B cell (primary cell): ENCODE data around the gene PSKH1. TPM values are rescaled to one million over a fixed set of nuclear protein-coding genes. Genes with fewer than 3 reads are reported as not detected.

Experiments used
- ATAC-seq: fragments of 200-7000 bp; cut with Tn5 transposase; one replicate; pipeline ENCODE4 v1.10.0; 2021; ENCODE audit warnings: low read depth, mild to moderate bottlenecking, moderate number of reproducible peaks, moderate library complexity
- CTCF ChIA-PET: fragments of 350-600 bp; sonication (Branson Sonifier 250); formaldehyde crosslinking; loops from one replicate; lab custom pipeline; 2021; ENCODE audit warnings: antibody characterized with exemption, inconsistent platforms; lab: Charles Lee
- POLR2A ChIA-PET: fragments of 350-600 bp; sonication (Branson Sonifier 250); formaldehyde crosslinking; loops from one replicate; lab custom pipeline; 2021; ENCODE audit warnings: antibody characterized with exemption; lab: Charles Lee
- DNase-seq: peaks from one replicate; pipeline ENCODE4 v3.0.0; 2013
- H2AFZ ChIP-seq: 2 replicates; pipeline ENCODE4 v1.6.1; 2012; ENCODE audit warnings: mild to moderate bottlenecking, low read depth, low read length; ENCODE audit not compliant: insufficient read depth, poor library complexity, severe bottlenecking
- H3K27ac ChIP-seq, 2 donors: 1 replicate in 1 of 2; 2 replicates in 1 of 2; pipeline ENCODE4 v1.5.1; 2012 to 2013; ENCODE audit warnings: low read length in 2 of 2, mild to moderate bottlenecking in 2 of 2, moderate library complexity in 1 of 2
- H3K27me3 ChIP-seq, 4 experiments: fragments of 200-600 bp in 1 of 4; sonication (generic) in 1 of 4; replicated peaks in 1 of 4; 1 replicate in 2 of 4; 2 replicates in 2 of 4; pipeline versions ENCODE4 v1.6.1 to v1.7.0; 2013 to 2016; ENCODE audit warnings: low read length in 3 of 4, mild to moderate bottlenecking in 2 of 4, mixed read lengths in 1 of 4, moderate library complexity in 1 of 4; ENCODE audit not compliant: insufficient read depth in 4 of 4, control insufficient read depth in 3 of 4; ENCODE audit errors: control extremely low read depth in 1 of 4
- H3K36me3 ChIP-seq, 2 experiments: replicated peaks in 1 of 2; 1 replicate in 1 of 2; 2 replicates in 1 of 2; pipeline versions ENCODE4 v1.6.1 to v1.7.1; 2013; ENCODE audit warnings: low read length in 1 of 2; ENCODE audit not compliant: insufficient read depth in 2 of 2, control insufficient read depth in 1 of 2; ENCODE audit errors: control extremely low read depth in 1 of 2, extremely low read depth in 1 of 2
- H3K4me1 ChIP-seq, 2 donors: fragments of 200-600 bp in 1 of 2; sonication (generic) in 1 of 2; 1 replicate in 1 of 2; 2 replicates in 1 of 2; pipeline versions ENCODE4 v1.5.1 to v1.6.1; 2013 to 2017; ENCODE audit warnings: low read length in 2 of 2; ENCODE audit not compliant: control insufficient read depth in 2 of 2, insufficient read depth in 2 of 2
- H3K4me2 ChIP-seq: replicated peaks from 2 replicates; pipeline ENCODE3; 2012; ENCODE audit warnings: mild to moderate bottlenecking, low read depth, low read length; ENCODE audit not compliant: poor library complexity, severe bottlenecking
- H3K4me3 ChIP-seq, 5 experiments: fragments of 200-600 bp in 1 of 5; sonication (generic) in 1 of 5; 1 replicate in 3 of 5; 2 replicates in 2 of 5; pipeline versions ENCODE4 v1.5.1 to v1.7.0; 2011 to 2016; ENCODE audit warnings: low read length in 4 of 5, mild to moderate bottlenecking in 4 of 5, low read depth in 2 of 5, control low read depth in 1 of 5, moderate library complexity in 1 of 5; ENCODE audit not compliant: insufficient read depth in 1 of 5; ENCODE audit errors: control extremely low read depth in 1 of 5, extremely low read depth in 1 of 5
- H3K79me2 ChIP-seq: fragments of 200-600 bp; sonication (generic); one replicate; pipeline ENCODE4 v1.6.0; 2016; ENCODE audit warnings: low read length; ENCODE audit not compliant: control insufficient read depth, insufficient read depth
- H3K9ac ChIP-seq: fragments of 200-600 bp; sonication (generic); 2 replicates; pipeline ENCODE4 v1.6.1; 2017; ENCODE audit warnings: mild to moderate bottlenecking, low read length, moderate library complexity
- H3K9me3 ChIP-seq, 3 donors: one replicate each; pipeline versions ENCODE4 v1.6.1 to v1.7.1; 2013; ENCODE audit warnings: low read length in 2 of 3; ENCODE audit not compliant: control insufficient read depth in 2 of 3, insufficient read depth in 1 of 3; ENCODE audit errors: control extremely low read depth in 1 of 3
- H4K20me1 ChIP-seq: 2 replicates; pipeline ENCODE4 v1.6.0; 2012; ENCODE audit warnings: mild to moderate bottlenecking, low read length; ENCODE audit not compliant: insufficient read depth, control insufficient read depth, poor library complexity, severe bottlenecking
- H3K27ac Mint-ChIP-seq: one replicate; pipeline ENCODE4 v1.8.0; 2021; ENCODE audit warnings: mixed read lengths
- H3K27me3 Mint-ChIP-seq: one replicate; pipeline ENCODE4 v1.8.0; 2021; ENCODE audit warnings: mixed read lengths
- H3K4me1 Mint-ChIP-seq: one replicate; pipeline ENCODE4 v1.8.0; 2021; ENCODE audit warnings: mixed read lengths
- H3K4me3 Mint-ChIP-seq: one replicate; pipeline ENCODE4 v1.8.0; 2021; ENCODE audit warnings: mixed read lengths
- H3K9me3 Mint-ChIP-seq: one replicate; pipeline ENCODE4 v1.8.0; 2022; ENCODE audit warnings: mixed read lengths; ENCODE audit not compliant: insufficient read depth
- CTCF ChIP-seq: fragments of 200-600 bp; IDR thresholded peaks from one replicate; pipeline ENCODE4 v1.8.0; 2022; ENCODE audit warnings: antibody characterized with exemption, mild to moderate bottlenecking
- EZH2 ChIP-seq: IDR thresholded peaks from 2 replicates; pipeline ENCODE4 v1.6.1; 2012; ENCODE audit warnings: borderline replicate concordance, low read depth, mild to moderate bottlenecking, moderate library complexity, low read length; ENCODE audit not compliant: insufficient read depth, poor library complexity, severe bottlenecking
- WGBS: methylation state at CpG from one replicate; pipeline ENCODE4 v1.1.5; 2013; ENCODE audit warnings: missing lambda C conversion rate; ENCODE audit not compliant: insufficient coverage; 5-methylcytosine and 5-hydroxymethylcytosine counted together
- intact Hi-C: fragments of 100-400 bp; cut with micrococcal nuclease; formaldehyde crosslinking; loops from one replicate; pipeline ENCODE4 v1.10.0; 2022
- polyA plus RNA-seq: library from polyadenylated mRNA; depleted of rRNA; stranded (reverse); fragments of >200 nt; gene quantifications from 2 replicates; pipeline ENCODE4 v1.2.3, GENCODE V29; 2012
- total RNA-seq, 2 donors: library from RNA; stranded (reverse); fragments of 120-200 nt in 1 of 2; gene quantifications; 1 replicate in 1 of 2; 2 replicates in 1 of 2; pipeline versions ENCODE4 v1.2.3 to v1.2.4, GENCODE V29; 2013 to 2022

Gene PSKH1
- total and polyA plus RNA-seq, 2 donors (not counting 1 experiment from before 2014, with no cell fraction given) = 20.1 to 29.1 TPM

- Histone ChIP-seq H3K27ac (no peak overlapping the region), H2AFZ (no peak overlapping the region), H3K9me3 (no peaks in the 10 kb centered on the region), H3K36me3 (peaks cover 0 to 47% of the 10 kb centered on the region in 2 experiments), H3K9ac (no peak overlapping the region), H3K27me3 (no peaks in the 10 kb centered on the region), H3K79me2 (peaks cover 6% of the 10 kb centered on the region), H3K4me2 (no peak overlapping the region), H4K20me1 (no peaks in the 10 kb centered on the region), H3K4me1 (no peaks in the 10 kb centered on the region), H3K4me3 (no peak overlapping the region)
- over 99% methylated on average over 16 of the region's 19 CpGs for WGBS
- no peak overlapping the region for H3K27ac Mint-ChIP-seq
- no peaks in the 10 kb centered on the region for H3K27me3 Mint-ChIP-seq
- TF ChIP-seq EZH2 = no peak
- no peak for TF ChIP-seq CTCF
- intact Hi-C loops = no loop called here
- POLR2A ChIA-PET = interaction anchor here (1.7 kb wide), 1 partner anchor 155 kb away, joined by 12 read pairs; no protein-coding TSS in a partner anchor
- DNase-seq = no peak
- no peaks in the 10 kb centered on the region for H3K9me3 Mint-ChIP-seq
- H3K4me3 Mint-ChIP-seq = no peak overlapping the region
- H3K4me1 Mint-ChIP-seq = no peaks in the 10 kb centered on the region
- ATAC-seq = no peak
- CTCF ChIA-PET = interaction anchor here (0.5 to 9.3 kb wide), 10 partner anchors 13 to 365 kb away, joined by 3 to 151 read pairs (median 4); no protein-coding TSS in a partner anchor
These were observed 7.1 kb upstream of the PSKH1 start for GRCh38 chr16:67885976-67886375.

GRCh38 chr16:67886387-67886786 lies 6.7 kb upstream of the PSKH1 start:
- no peaks in the 10 kb centered on the region for H4K20me1 ChIP-seq
- ATAC-seq (no peak), DNase-seq (no peak)
- Mint-ChIP-seq H3K9me3 (no peaks in the 10 kb centered on the region), H3K4me1 (no peaks in the 10 kb centered on the region), H3K27ac (no peak overlapping the region), H3K4me3 (no peak overlapping the region), H3K27me3 (no peaks in the 10 kb centered on the region)
- no peak overlapping the region for H3K27ac ChIP-seq
- no peak overlapping the region for H3K4me2 ChIP-seq
- TF ChIP-seq EZH2 (no peak), CTCF (no peak)
- H3K4me3 ChIP-seq = no peak overlapping the region
- peaks cover 6% of the 10 kb centered on the region for H3K79me2 ChIP-seq
- POLR2A ChIA-PET = no interaction called here
- no peak overlapping the region for H3K9ac ChIP-seq
- H3K4me1 ChIP-seq = no peaks in the 10 kb centered on the region
- H2AFZ ChIP-seq = no peak overlapping the region
- no peaks in the 10 kb centered on the region for H3K9me3 ChIP-seq
- 100% methylated on average over 3 of the region's 5 CpGs for WGBS
- CTCF ChIA-PET = interaction anchor here (1.0 to 9.3 kb wide), 8 partner anchors 127 to 366 kb away, joined by 3 to 151 read pairs (median 4); no protein-coding TSS in a partner anchor
- peaks cover 0 to 44% of the 10 kb centered on the region in 2 experiments for H3K36me3 ChIP-seq
- intact Hi-C loops = no loop called here
- H3K27me3 ChIP-seq = no peaks in the 10 kb centered on the region
